Measurements from ENCODE around the gene CXorf65.

DNA sequence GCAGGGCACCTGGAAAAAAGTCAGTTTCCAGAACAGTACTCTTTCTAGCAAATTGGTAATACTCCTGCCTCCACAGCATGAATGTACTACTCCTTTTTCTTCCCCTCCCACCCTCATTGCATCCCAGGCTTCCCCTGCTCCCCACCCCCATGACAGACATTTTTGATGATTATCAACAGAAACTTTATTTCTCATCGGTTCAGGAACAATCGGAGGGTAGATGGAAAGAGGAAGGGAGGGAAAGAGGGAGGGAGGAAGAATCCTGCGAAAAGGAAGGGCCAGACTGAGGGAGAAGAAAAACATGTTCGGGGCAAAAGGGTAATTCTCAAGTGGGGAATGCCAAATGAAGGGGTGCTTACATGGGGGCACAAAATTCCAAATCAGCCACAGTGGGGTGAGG, 705 bp upstream of the CXorf65 start:
- TF ChIP-seq POLR2A (IDR thresholded peaks at IDR 0.05; ENCODE audit: low read depth, low read length) (no peak), POLR2AphosphoS5 (IDR thresholded peaks at IDR 0.05; ENCODE audit: low read depth, low read length) (no peak), TAF1 (IDR thresholded peaks at IDR 0.05; ENCODE audit: low read depth, low read length) (no peak), PAX5 (IDR thresholded peaks at IDR 0.05; ENCODE audit: insufficient read depth, low read length, severe bottlenecking) (no peak), SPI1 (IDR thresholded peaks at IDR 0.05; ENCODE audit: low read depth, low read length) (no peak)
